MM.1S (cell line): ENCODE results near the gene NRBP1.
A peak's percentile ranks its signal among the peaks of the same experiment; 100 is the strongest.

ENCODE experiments used
- DNase-seq: peaks from one replicate; pipeline ENCODE4 v3.0.0-alpha.2; 2015
- H2AFZ ChIP-seq: fragments of 300-600 bp; sonication (generic); 2 replicates; pipeline ENCODE4 v1.6.0; 2016; ENCODE audit warnings: antibody characterized with exemption, low read length
- H3F3A ChIP-seq: fragments of 300-600 bp; sonication (generic); 2 replicates; pipeline ENCODE4 v1.6.1; 2016; ENCODE audit warnings: mild to moderate bottlenecking, antibody characterized with exemption, low read length, moderate library complexity, mixed read lengths; ENCODE audit not compliant: insufficient read depth
- H3K27ac ChIP-seq: fragments of 300-600 bp; sonication (generic); 2 replicates; pipeline ENCODE4 v1.5.1; 2016; ENCODE audit warnings: mild to moderate bottlenecking, low read length
- H3K27me3 ChIP-seq: fragments of 300-600 bp; sonication (generic); replicated peaks from 2 replicates; pipeline ENCODE4 v1.6.0; 2016; ENCODE audit warnings: low read length; ENCODE audit not compliant: insufficient read depth
- H3K36me3 ChIP-seq: fragments of 300-600 bp; sonication (generic); replicated peaks from 2 replicates; pipeline ENCODE4 v1.6.1; 2016; ENCODE audit warnings: mild to moderate bottlenecking, low read length, mixed read lengths; ENCODE audit not compliant: insufficient read depth
- H3K4me1 ChIP-seq: fragments of 300-600 bp; sonication (generic); 2 replicates; pipeline ENCODE4 v1.6.1; 2016; ENCODE audit warnings: low read length, mixed read lengths
- H3K4me2 ChIP-seq: fragments of 300-600 bp; sonication (generic); 2 replicates; pipeline ENCODE4 v1.6.0; 2016; ENCODE audit warnings: low read depth, low read length
- H3K4me3 ChIP-seq: fragments of 300-600 bp; sonication (generic); 2 replicates; pipeline ENCODE4 v1.5.1; 2016; ENCODE audit warnings: low read length, mixed read lengths
- H3K79me2 ChIP-seq: fragments of 300-600 bp; sonication (generic); 2 replicates; pipeline ENCODE4 v1.6.1; 2016; ENCODE audit warnings: mixed run types, low read length, mixed read lengths
- H3K9ac ChIP-seq: fragments of 300-600 bp; sonication (generic); 2 replicates; pipeline ENCODE4 v1.6.1; 2016; ENCODE audit warnings: low read length, mixed read lengths
- H3K9me2 ChIP-seq: fragments of 300-600 bp; sonication (generic); replicated peaks from 2 replicates; pipeline ENCODE4 v1.6.1; 2016; ENCODE audit warnings: mild to moderate bottlenecking, low read length, mixed read lengths; ENCODE audit not compliant: insufficient read depth
- H3K9me3 ChIP-seq: fragments of 300-600 bp; sonication (generic); replicated peaks from 2 replicates; pipeline ENCODE4 v1.6.1; 2016; ENCODE audit warnings: mild to moderate bottlenecking, low read length, mixed read lengths; ENCODE audit not compliant: insufficient read depth
- H4K20me1 ChIP-seq: fragments of 300-600 bp; sonication (generic); 2 replicates; pipeline ENCODE4 v1.6.1; 2016; ENCODE audit warnings: mild to moderate bottlenecking, low read length, moderate library complexity, mixed read lengths; ENCODE audit not compliant: insufficient read depth
- EZH2 ChIP-seq: fragments of 300-600 bp; sonication (generic); optimal IDR thresholded peaks from 2 replicates; pipeline ENCODE3; 2017; ENCODE audit warnings: low read depth, mild to moderate bottlenecking, antibody characterized with exemption, low read length, mixed read lengths
- EZH2phosphoT487 ChIP-seq: fragments of 300-600 bp; sonication (generic); IDR thresholded peaks from 2 replicates; pipeline ENCODE4 v1.6.1; 2018; ENCODE audit warnings: antibody characterized with exemption, low read length
- TF ChIP-seq, protein P1 (sequence below): fragments of 300-600 bp; sonication (generic); IDR thresholded peaks from 2 replicates; pipeline ENCODE4 v1.5.1; 2016; ENCODE audit warnings: antibody characterized with exemption, low read length, mixed read lengths

NRBP1 gene

DNA sequence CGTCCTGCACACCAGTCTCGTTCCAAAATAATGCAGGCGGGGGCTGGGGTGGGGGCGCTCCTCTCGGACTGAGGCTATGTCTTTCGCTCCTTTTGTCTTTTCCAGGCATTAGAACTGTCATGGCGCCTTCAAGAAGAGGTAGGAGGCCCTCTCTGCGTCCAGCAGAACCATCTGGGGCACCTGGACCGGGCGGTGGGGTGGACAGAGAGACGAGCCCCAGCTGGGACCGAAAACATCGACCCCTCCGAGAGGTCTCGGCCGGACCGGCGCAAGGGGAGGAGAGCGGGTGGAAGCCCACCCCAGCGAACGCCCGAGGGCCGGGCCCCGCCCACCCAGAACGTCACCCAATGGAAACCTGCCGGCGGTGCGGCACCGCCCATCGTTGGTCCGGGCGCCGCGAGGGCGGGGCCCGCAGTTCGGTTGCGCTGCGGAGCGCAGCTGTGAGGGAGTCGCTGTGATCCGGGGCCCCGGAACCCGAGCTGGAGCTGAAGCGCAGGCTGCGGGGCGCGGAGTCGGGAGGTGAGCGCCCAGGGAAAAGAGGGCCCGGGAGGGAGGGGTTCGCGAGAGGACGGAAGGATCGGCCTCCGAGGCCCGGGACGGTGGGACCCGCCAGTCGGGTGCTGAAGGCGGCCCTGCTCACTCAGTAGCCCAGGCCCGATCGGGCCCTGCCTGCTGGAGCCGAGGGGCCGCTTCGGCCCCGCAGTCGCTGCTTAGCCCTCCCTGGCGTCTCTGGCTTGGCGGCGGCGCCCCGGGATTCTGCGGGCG lies at the start of gene NRBP1:
Gene NRBP1, plus strand, starts transcription at position 419 of the 765 bp plus-strand sequence. CDS start 4,643 bp downstream, outside the sequence.
- Histone ChIP-seq H4K20me1 (no peaks in the 10 kb centered on the region; the same call in 1 of the 2 replicates), H2AFZ (peak within 1 kb of the TSS; percentile 97), H3K4me3 (peak within 1 kb of the TSS; percentile 88), H3K27ac (peak within 1 kb of the TSS; percentile 85; the same call in 1 of the 2 replicates), H3K9me3 (no peaks in the 10 kb centered on the region), H3K27me3 (no peaks in the 10 kb centered on the region), H3K4me2 (peak within 1 kb of the TSS; percentile 96), H3K36me3 (no peaks in the 10 kb centered on the region), H3K79me2 (peaks cover 38% of the 10 kb centered on the region), H3K4me1 (peaks cover 9% of the 10 kb centered on the region; the same call in 1 of the 2 replicates), H3K9me2 (no peaks in the 10 kb centered on the region), H3K9ac (peak within 1 kb of the TSS; percentile 95), H3F3A (peaks cover 19% of the 10 kb centered on the region)
- TF ChIP-seq EZH2phosphoT487, result no peak
- TF ChIP-seq, protein P1, sequence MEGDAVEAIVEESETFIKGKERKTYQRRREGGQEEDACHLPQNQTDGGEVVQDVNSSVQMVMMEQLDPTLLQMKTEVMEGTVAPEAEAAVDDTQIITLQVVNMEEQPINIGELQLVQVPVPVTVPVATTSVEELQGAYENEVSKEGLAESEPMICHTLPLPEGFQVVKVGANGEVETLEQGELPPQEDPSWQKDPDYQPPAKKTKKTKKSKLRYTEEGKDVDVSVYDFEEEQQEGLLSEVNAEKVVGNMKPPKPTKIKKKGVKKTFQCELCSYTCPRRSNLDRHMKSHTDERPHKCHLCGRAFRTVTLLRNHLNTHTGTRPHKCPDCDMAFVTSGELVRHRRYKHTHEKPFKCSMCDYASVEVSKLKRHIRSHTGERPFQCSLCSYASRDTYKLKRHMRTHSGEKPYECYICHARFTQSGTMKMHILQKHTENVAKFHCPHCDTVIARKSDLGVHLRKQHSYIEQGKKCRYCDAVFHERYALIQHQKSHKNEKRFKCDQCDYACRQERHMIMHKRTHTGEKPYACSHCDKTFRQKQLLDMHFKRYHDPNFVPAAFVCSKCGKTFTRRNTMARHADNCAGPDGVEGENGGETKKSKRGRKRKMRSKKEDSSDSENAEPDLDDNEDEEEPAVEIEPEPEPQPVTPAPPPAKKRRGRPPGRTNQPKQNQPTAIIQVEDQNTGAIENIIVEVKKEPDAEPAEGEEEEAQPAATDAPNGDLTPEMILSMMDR, result no peak
- TF ChIP-seq EZH2, result no peak
- DNase-seq, result peak; percentile 96

DNA sequence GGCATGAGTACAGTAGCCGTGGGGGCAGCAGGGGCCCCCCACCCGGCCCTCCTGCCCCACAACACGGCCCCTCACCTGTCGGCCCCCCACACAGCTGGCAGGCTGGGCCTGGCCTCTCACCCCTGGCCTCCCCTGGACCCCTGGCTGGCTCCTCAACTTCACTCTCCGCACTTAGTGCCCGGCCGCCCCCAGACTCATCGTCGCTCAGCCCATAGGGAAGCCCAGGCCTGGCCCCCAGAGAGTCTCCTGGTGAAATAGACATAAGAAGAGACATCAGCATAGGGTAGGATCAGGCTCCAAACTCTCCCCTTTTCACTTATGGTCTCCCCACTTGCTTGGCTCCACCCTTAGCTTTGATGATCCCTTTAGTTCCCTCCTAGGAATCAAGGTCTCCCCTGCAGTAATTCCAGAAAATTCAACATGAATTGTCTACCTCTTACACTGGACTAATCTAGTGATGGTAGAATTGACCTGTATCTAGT lies 49.6 kb upstream of the NRBP1 start:
- Histone ChIP-seq H2AFZ (no peak overlapping the region), H3K27me3 (no peaks in the 10 kb centered on the region), H3K4me1 (no peaks in the 10 kb centered on the region), H3F3A (peaks cover 29% of the 10 kb centered on the region), H3K9me2 (no peaks in the 10 kb centered on the region), H4K20me1 (no peaks in the 10 kb centered on the region), H3K27ac (no peak overlapping the region), H3K4me3 (no peak overlapping the region), H3K36me3 (no peaks in the 10 kb centered on the region; the same call in none of the 2 replicates), H3K4me2 (peak overlapping the region; percentile 74; the same call in 1 of the 2 replicates), H3K9me3 (no peaks in the 10 kb centered on the region), H3K9ac (no peak overlapping the region; the same call in 1 of the 2 replicates), H3K79me2 (peaks cover 23% of the 10 kb centered on the region)
- TF ChIP-seq EZH2 (no peak), EZH2phosphoT487 (no peak)
- TF ChIP-seq, protein P1, result no peak
- DNase-seq, result no peak

DNA sequence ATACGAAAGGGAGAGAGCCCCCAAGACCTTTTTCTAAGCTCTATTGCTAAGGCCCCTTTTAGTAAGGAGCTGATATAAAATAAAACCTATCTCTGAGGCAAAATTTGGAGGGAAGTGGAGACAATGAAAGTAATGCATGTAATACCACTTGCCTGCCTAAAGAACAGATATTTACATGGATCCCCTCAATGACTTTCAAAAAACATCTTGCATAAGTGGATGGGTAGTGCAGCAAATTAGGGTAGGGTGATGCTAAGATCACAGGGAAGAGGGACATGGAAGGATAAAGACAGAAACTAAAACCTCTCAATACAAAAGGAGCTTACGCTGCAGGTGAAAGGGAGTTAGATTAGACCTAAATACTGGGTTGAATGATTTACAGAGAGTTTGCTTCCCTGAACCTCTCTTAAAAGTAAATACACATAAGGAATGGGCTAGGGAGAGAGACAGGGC lies 49.0 kb upstream of the NRBP1 start:
- H3F3A ChIP-seq, result peaks cover 29% of the 10 kb centered on the region
- H3K36me3 ChIP-seq, result no peaks in the 10 kb centered on the region; the same call in none of the 2 replicates

More for the DNA sequence above, 49.0 kb upstream of the NRBP1 start:
- Histone ChIP-seq H3K4me2 (peak overlapping the region; percentile 74), H4K20me1 (no peaks in the 10 kb centered on the region), H3K27ac (peak overlapping the region; percentile 37; the same call in 1 of the 2 replicates), H3K9ac (peak overlapping the region; percentile 76; the same call in 1 of the 2 replicates), H3K4me1 (no peaks in the 10 kb centered on the region), H3K4me3 (peak overlapping the region; percentile 93), H3K79me2 (peaks cover 27% of the 10 kb centered on the region), H3K9me3 (no peaks in the 10 kb centered on the region), H3K27me3 (no peaks in the 10 kb centered on the region), H2AFZ (no peak overlapping the region), H3K9me2 (no peaks in the 10 kb centered on the region)
- TF ChIP-seq, protein P1, result no peak
- DNase-seq, result no peak
